ENCODE measurements around the gene ARID4B. TPM values are rescaled to one million over a fixed set of nuclear protein-coding genes. Genes with fewer than 3 reads are reported as not detected.

The ARID4B gene
- total RNA-seq, 4 donors from 2014 or later, result 26.7 to 49.2 (median 39.1) TPM

GRCh38 chr1:235278915-235279292 lies 49.1 kb downstream of the ARID4B start:
- Histone ChIP-seq H3K27ac (no peak overlapping the region), H3K4me3 (no peak overlapping the region), H3K36me3 (no peaks in the 10 kb centered on the region), H3K9me3 (no peaks in the 10 kb centered on the region), H3K4me1 (peaks cover 3 to 40% (median 7%) of the 10 kb centered on the region in 3 donors), H3K27me3 (no peaks in the 10 kb centered on the region)
- ATAC-seq, result no peak
- TF ChIP-seq CTCF (IDR thresholded peaks at IDR 0.05) (no peak), EP300 (IDR thresholded peaks at IDR 0.05) (no peak), POLR2A (IDR thresholded peaks at IDR 0.05) (no peak), POLR2AphosphoS5 (IDR thresholded peaks at IDR 0.05) (no peak)
- WGBS, 2 donors (ENCODE audit: low coverage in 1 of 2), result 63 to 66% methylated on average over 3 to 4 of the region's 5 CpGs

DNA sequence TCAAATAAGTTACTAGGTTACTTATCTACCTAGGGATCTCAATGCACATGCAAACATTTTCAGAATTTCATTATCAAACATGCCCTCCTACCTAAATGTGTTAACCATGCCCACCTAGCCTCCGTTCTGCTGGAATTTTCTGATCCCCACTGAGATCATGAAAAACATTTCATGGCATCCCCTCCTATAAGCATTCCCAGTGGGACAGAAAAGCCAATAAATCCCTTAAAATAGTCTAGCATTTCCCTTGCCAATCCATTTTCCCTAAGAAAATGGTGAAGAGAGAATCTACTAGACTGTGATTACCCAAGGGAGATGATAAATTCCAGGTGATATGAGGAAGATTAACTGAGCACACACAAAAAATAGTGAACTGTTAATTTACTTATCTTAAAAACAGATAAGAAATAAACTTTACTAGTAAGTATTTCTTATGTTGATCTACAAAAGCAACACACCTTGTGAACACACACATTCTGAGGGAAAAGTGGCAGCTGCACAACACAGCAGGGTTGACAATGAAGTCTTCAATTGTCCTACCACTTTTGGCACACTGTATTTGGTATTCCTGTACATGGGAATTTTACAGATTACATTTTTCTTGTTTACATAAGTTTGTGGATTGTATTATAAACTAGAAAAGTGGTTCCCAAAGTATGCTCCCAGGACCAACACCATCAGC lies 49.6 kb downstream of the ARID4B start:
- TF ChIP-seq EP300 (IDR thresholded peaks at IDR 0.05), result no peak
- TF ChIP-seq POLR2AphosphoS5 (IDR thresholded peaks at IDR 0.05), result no peak
- no peak for TF ChIP-seq POLR2A (IDR thresholded peaks at IDR 0.05)
- TF ChIP-seq CTCF (IDR thresholded peaks at IDR 0.05), result no peak
- ATAC-seq, result no peak
- no peaks in the 10 kb centered on the region for H3K36me3 ChIP-seq
- H3K27me3 ChIP-seq, result no peaks in the 10 kb centered on the region
- no peak overlapping the region for H3K4me3 ChIP-seq
- no peak overlapping the region for H3K27ac ChIP-seq
- no peaks in the 10 kb centered on the region for H3K9me3 ChIP-seq
- 86 to 93% methylated on average over 1 of the region's 1 CpG for whole genome bisulfite sequencing, 2 donors (ENCODE audit: low coverage in 1 of 2)
- H3K4me1 ChIP-seq, result peaks cover 3 to 36% (median 7%) of the 10 kb centered on the region in 3 donors

DNA sequence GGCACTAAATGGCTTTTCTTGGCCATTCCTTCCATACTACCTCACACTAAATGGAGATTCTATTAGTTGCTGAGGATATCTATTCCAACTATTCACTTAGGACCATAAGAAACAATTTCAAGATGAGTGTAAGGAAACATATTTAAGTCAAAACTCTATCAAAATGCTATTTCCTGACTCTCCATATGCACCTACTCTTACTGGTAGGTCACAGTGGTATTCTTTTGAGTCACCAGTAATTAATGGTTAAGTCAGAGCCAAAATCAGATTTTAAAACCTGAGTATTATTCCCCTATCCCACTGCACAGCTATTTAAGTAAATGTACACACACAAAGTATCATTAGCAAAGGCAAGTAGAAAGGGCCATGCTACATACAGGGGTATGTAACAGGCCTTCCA lies 50.3 kb downstream of the ARID4B start:
- Histone ChIP-seq H3K9me3 (no peaks in the 10 kb centered on the region), H3K36me3 (no peaks in the 10 kb centered on the region), H3K27me3 (no peaks in the 10 kb centered on the region), H3K4me1 (peaks cover 3 to 41% (median 7%) of the 10 kb centered on the region in 3 donors), H3K4me3 (no peak overlapping the region), H3K27ac (no peak overlapping the region)
- ATAC-seq, result no peak
- TF ChIP-seq POLR2A (IDR thresholded peaks at IDR 0.05) (no peak), EP300 (IDR thresholded peaks at IDR 0.05) (no peak), POLR2AphosphoS5 (IDR thresholded peaks at IDR 0.05) (no peak), CTCF (IDR thresholded peaks at IDR 0.05) (no peak)

GRCh38 chr1:235275836-235276235 lies 52.1 kb downstream of the ARID4B start:
- no peak for ATAC-seq
- H3K27me3 ChIP-seq, result no peaks in the 10 kb centered on the region
- 67 to 88% methylated on average over 1 to 3 of the region's 6 CpGs for WGBS, 2 donors (ENCODE audit: low coverage in 1 of 2)
- H3K9me3 ChIP-seq, result no peaks in the 10 kb centered on the region
- no peak overlapping the region for H3K27ac ChIP-seq
- H3K4me1 ChIP-seq, result peaks cover 3 to 55% (median 7%) of the 10 kb centered on the region in 3 donors
- no peak overlapping the region for H3K4me3 ChIP-seq
- TF ChIP-seq CTCF (IDR thresholded peaks at IDR 0.05) (no peak), POLR2AphosphoS5 (IDR thresholded peaks at IDR 0.05) (no peak), POLR2A (IDR thresholded peaks at IDR 0.05) (no peak), EP300 (IDR thresholded peaks at IDR 0.05) (no peak)
- no peaks in the 10 kb centered on the region for H3K36me3 ChIP-seq

GRCh38 chr1:235275223-235275622 lies 52.8 kb downstream of the ARID4B start:
- TF ChIP-seq EP300 (IDR thresholded peaks at IDR 0.05), result no peak
- TF ChIP-seq CTCF (IDR thresholded peaks at IDR 0.05), result no peak
- no peak for TF ChIP-seq POLR2AphosphoS5 (IDR thresholded peaks at IDR 0.05)
- TF ChIP-seq POLR2A (IDR thresholded peaks at IDR 0.05), result no peak
- Histone ChIP-seq H3K27me3 (no peaks in the 10 kb centered on the region), H3K27ac (no peak overlapping the region), H3K9me3 (no peaks in the 10 kb centered on the region), H3K4me1 (peaks cover 3 to 61% (median 11%) of the 10 kb centered on the region in 3 donors), H3K4me3 (no peak overlapping the region), H3K36me3 (no peaks in the 10 kb centered on the region)
- no peak for ATAC-seq
- WGBS, 2 donors (ENCODE audit: low coverage in 1 of 2), result 44 to 74% methylated on average over 2 to 3 of the region's 3 CpGs

Measured in gastroesophageal sphincter (tissue), 4 donors.